TTC549 (cell line): Measurements from ENCODE around the gene CCN2.

Experiments
- FAIRE-seq: peaks from 2 replicates; lab custom pipeline; 2012; peaks lifted over from hg19 to GRCh38; lab: Jason Lieb, UNC

Gene CCN2, protein sequence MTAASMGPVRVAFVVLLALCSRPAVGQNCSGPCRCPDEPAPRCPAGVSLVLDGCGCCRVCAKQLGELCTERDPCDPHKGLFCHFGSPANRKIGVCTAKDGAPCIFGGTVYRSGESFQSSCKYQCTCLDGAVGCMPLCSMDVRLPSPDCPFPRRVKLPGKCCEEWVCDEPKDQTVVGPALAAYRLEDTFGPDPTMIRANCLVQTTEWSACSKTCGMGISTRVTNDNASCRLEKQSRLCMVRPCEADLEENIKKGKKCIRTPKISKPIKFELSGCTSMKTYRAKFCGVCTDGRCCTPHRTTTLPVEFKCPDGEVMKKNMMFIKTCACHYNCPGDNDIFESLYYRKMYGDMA

DNA sequence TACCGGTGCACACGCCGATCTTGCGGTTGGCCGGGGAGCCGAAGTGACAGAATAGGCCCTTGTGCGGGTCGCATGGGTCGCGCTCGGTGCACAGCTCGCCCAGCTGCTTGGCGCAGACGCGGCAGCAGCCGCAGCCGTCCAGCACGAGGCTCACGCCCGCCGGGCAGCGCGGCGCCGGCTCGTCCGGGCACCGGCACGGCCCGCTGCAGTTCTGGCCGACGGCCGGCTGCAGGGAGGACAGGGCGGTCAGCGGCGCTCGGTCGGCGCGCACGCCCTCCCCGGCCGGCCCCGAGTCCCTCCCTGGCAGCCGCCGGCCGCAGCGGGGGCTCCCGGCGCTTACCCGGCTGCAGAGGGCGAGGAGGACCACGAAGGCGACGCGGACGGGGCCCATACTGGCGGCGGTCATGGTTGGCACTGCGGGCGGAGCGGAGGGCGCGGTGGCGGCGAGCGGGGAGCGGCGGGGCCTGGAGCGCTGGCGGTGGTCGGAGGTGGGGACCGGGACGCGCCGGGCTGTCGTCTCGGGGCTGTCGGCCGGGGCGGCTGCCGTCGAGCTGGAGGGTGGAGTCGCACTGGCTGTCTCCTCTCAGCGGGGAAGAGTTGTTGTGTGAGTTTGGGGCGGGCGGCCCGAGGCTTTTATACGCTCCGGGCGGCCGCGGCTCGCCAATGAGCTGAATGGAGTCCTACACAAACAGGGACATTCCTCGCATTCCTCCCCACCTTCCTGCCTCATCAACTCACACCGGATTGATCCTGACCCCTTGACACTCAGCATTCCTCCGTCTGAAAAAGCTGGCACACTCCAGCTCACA is at the start of gene CCN2:
Gene CCN2, minus strand, starts transcription at position 606 of the 809 bp plus-strand sequence. Its CDS starts 200 bp downstream, at position 406.
- no peak for FAIRE-seq

DNA sequence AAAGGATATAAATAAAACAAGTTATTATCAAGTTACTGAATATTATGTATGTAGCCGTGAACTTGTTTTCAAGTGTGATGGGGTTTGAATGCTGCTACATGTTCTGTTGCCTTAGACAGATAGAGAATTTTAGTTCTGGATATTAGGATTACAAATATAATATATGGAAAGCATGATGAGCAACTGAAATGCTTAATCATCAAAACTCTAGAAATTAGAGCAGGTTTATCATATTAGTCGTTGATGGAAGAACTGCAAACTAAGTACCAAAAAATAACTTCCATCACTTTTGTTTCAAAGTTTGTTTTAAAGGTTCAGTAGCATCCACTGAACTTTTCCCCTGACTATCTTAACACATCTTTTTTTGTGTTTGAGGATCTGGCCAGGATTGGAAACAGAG is 49.1 kb upstream of the CCN2 start:
- no peak for FAIRE-seq

DNA sequence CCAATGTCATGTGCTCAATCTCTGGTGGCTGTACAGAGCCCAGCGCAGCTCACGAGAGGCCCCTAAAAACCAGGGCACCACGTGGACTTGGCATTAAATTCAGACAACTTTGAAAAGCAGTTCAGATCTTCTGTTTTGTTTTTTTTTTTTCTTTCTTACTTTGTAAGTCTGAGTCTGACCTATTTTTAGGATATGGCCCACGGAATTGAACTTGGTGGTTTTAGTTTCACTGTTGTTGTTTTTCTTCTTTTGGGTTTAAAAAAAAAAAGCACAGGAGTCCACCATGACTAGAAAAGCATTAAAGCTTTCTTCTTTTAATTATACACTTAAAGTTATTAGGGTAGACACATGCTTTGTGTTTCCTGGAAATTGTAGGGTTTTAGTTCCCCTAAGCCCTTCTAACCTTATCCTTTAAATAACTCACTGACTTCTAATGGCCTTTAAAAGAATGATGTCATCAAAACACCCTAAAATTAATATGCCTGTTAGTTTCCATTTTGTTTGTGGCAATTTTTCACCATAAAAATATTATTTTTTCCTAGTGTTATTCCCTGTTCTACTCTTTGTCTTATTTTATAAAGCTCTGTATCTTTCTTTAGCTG is 48.5 kb upstream of the CCN2 start:
- FAIRE-seq, result no peak

DNA sequence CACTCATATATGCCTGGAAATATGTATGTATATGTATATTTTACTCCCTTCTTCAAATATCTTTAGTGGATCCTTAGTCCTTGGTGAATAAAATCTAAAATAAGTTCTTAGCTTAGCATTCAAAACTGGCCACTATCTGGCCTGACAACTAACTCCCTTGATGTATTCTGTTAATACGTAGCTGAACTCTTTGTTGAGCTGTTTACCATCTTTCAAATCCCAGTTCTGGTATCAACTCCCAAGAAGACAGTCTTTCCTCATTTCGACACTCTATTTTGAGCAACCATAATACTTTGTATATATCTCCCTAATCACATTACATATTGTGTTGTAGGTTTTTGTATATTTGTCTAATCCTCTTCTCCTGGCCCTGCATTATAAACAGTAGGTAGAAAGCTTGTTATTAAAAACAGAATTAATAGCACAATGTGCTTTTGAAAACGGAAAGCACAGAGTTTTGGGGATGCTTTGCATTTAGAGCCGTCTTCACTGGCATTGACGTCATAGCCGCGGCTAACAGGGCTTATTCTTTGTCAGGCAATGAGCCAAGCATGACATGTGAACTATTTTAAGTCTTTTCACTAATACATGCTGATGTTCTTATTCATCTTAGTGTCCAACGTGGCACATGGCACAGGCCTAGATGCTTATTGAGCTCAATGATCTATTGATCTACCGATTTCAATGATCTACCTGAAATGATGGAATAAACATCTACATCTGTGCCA is 47.2 kb upstream of the CCN2 start:
- no peak for FAIRE-seq

DNA sequence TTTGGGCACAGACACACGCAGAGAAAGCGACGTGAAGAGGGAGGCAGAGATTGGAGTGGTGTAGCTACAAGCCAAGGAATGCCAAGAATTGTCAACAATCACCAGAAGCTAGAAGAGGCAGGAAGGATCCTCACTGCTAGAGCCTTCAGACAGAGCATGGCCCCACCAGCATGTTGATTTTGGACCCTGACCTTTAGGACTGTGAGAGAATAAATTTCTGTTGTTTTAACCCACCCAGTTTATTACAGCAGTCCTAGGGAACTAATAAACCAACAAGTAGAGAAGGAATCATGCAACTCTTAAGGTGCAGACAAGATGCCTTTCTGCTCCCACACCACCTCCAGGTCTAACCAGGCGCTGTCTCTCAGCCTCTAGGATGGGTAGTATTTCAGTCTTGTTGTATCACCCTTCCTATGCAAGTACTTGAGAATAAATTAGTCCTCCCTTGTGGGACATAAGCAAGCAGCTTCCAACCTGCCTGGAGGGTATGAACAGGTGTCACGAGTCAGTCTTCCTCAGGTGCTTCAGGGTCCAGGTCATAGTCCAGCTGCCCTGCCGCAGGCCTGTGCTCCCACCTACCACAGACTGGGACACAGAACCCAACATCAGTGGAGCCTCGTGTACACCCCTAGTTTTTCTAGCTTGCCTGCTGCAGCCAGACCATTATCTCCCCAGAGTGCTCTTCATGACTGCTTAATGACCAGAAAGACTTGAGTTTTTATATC is 46.4 kb upstream of the CCN2 start:
- FAIRE-seq, result no peak

DNA sequence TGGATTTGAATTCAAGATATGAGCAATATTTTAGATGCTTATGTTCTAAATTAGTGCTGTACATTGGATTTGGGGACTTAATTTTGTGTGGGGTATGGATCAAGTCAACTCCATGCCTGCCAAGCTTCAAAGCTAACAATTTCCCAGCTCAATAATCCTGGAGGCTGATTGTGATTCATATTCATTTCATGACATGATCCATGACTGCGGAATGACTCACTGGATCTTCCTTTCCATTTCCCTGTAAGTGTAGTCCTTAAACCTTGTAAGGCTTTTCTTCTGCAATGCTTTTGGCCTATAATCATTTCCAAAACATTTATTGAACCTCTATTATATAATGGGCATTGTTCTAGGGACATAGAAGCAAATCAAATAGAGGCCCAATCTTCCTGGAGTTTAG is 44.7 kb upstream of the CCN2 start:
- FAIRE-seq, result no peak

DNA sequence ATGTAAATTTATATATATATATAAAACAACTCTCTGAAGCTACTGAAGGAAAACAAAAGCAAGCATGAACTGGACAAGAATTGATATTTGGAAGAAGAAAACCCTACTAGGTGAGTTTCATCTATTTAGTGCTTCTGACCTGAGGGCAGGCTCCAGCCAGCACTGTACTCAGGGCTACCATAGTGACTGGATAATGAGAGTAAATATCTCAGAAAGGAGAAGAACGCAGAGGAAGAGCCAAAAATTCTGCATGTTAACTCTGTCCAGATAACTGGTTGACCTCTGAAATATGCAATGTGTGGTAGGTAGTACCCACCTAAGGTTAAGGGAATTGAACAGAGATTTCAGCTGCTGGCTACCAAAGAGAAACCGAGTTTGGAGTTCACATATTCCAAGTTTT is 41.4 kb upstream of the CCN2 start:
- no peak for FAIRE-seq

DNA sequence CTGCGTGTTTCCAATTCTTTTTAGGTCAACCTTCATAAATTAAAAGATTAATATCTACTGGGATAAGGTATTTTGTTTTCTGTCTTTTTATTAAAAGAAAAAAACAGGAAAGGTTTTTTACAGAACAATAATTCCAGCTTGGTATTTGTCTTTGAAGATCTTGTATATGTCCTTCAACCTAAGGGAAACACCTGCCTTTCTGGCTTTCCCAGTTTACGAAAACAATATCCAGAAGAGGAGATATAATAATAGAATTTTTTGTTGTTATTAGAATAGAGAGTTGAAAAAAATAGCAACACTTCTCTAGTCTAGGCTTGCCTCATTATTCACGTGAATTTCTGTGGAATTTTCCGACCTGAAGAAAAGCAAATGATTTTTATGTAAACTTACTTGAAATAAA is 37.9 kb upstream of the CCN2 start:
- FAIRE-seq, result no peak

DNA sequence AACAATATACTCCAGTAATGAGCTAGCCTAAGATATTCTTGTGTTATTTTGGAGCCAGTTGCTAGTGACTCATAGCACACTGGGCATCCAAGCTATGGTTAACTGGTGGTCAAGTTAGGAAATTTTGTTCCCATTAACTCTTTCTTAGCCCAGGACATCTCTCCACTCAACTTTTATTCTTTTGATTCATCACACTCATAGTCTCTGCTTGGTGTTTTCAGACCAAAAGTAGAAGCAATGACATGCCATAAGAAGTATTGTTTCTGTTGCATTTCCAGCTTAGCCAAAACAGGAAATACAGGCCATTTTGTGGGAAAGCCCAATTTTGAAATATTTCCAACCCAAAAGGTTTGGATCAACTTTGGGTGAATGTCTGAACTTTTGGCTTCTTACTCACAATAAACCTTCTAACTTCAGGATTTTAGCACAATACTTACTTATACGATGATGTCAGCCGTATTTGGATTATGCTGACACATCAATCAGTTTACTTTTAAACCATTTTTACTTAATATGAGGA is 31.6 kb upstream of the CCN2 start:
- no peak for FAIRE-seq

DNA sequence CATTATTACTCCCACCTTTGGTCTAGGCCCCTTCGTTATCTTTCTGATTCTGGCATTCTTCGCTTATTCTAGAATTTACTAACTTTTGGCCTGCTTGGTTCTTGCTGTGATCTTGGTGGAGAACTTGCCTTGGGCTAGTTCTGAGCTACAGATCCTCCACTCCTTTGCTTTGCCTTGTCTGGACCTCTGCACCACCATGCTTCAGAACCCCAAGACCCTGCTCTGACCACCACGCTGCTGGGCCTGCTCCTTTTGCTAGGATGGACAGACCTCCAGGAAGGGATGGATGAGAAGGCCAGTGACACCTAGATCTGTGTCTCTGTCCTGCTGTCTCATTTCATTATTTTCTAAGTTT is 30.4 kb upstream of the CCN2 start:
- FAIRE-seq, result no peak

DNA sequence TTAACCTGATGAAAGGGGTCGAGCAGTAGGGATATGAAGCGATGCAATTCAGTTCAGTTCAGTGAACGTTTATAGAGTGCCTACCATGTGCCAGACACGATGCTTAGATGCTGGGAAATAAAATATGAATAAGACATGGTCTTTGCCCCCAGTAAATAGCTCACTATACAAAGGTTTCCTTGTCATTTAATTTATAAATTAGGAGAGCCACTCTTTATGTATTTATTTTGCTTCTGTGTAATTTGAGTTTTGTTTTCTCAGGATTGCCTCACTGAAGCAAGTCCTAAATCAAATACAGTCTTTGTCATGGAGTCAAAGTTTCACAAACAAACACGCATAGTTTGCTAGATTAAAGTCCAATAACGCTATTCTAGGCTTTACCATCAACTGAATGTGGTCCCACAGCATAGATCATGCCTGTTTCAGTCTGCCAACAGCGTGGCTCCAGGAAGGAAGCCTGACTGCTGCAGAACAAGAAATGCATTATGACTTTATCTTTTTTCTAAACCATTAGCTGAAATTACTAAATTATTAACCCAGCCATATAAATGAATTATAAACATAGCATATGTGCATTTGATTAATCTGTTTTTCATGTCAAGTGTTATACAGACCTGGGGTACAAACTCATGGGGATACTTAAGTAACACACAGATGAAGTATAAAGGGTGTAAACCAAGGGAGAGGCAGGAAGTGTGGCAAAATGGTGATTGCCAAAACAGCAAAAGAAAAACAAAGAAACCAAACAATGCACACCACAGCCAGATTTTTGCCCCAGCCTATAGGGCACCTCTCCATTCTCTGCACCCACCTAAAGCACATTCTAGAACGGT is 29.8 kb upstream of the CCN2 start:
- FAIRE-seq, result no peak

DNA sequence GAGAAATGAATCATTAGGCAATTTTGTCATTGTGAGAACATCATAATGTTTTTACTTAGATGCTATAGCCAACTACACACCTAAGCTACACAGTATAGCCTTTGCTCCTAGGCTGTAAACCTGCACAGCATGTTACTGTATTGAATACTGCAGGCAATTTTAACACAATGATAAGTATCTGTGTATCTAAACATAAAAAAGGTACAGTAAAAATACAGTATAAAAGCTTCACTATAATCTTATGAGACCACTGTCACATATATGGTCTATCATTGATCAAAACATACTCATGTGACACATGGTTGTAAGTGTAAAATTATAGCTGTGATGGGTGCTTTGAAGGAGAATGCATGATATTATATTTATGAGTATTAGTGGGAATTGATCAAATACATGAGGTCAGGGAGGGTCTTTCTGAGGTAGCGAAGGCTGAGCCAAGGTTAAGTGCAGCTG is 29.2 kb upstream of the CCN2 start:
- no peak for FAIRE-seq

DNA sequence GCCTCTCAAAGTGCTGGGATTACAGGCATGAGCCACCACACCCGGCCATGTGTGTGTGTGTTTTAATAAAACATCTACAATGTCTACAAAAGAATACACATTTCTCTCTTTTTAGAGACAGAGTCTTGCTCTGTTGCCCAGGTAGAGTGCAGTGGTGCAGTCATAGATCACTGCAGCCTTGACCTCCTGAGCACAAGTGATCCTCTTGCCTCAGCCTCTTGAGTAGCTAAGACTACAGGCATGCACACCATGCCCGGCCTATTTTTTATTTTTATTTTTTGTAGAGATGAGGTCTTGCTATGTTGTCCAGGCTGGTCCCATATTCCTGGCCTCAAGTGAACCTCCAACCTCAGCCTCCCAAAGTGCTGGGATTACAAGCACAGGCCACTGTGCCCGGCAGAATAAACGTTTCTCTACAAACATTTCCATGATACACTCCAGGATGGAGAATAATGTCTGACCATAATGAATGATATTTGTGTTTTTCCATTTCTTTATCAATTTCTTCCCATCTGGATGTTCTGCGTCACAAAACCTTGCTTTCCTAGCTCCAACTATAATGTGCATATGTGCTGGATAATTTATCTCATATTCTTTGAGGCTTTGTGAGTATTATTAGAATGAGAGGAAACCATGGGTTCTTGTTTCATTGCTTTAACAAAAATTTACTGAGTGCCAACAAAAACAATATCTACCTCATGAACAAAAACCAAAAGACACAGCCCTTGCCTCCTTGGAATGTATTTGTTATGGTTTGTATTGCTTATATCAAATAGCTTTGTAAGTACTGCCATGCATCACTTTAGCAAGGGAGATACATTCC is 28.6 kb upstream of the CCN2 start:
- FAIRE-seq, result no peak

DNA sequence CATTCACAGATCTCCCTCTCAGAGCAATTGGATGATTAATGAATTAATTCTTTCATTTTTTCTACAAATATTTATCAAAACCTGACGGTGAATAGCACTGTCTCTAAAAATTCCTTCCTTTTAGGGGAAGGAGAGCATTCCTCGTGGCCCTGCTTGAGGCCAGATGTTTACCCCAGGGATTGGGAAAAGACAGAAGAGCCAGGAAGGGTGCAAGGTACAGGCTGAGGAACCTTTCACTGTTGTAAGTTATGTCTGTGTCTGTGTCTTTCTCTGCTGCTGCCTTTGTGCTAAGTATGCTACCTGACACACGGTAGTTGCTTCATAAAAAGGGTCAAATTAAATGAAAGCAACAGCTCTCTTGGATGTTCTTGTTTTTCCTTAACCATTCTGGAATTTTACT is 27.4 kb upstream of the CCN2 start:
- FAIRE-seq, result no peak

DNA sequence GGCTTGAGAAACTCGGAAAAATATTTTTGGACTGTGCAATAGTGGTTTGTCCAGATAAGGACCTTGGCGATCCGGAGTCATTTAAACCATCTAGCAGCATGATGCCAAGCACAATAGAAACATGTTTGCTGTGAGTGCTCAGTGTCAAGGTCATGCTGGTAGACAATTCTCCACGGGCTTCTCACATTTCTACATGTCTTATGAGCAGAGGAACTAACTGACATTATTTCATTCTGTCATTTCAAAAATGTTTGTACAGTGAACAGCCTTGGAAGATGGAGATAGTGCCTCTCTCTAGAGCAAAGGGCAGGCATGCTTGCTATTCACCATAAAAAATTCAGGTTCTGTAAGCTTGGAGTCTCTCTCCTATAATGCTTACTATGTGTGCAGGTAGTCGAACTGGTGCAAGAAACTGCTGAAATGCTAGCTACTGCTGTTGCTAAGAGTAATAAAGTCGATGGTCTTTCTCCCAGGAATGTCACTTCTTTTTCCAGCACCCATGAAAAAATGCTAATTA is 25.4 kb upstream of the CCN2 start:
- FAIRE-seq, result no peak

DNA sequence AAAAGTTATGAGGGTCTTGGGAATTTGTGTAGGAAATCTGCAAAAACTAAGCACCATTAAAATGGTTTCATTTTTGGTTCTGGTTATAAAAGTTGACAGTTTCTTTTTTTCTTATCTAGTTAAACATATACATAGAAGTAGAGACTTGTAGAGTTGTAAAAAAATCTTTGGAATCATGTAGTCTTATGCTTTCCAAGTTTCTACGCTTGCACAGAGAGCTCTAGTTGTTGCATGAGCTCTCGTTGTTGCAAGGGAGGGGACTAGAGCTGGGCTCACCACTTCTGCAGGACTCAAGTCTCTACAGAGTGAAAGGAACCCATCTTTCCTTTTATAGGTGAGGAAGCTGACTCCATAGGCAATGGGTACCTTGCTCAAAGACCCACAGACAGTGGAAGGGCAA is 21.6 kb upstream of the CCN2 start:
- no peak for FAIRE-seq

DNA sequence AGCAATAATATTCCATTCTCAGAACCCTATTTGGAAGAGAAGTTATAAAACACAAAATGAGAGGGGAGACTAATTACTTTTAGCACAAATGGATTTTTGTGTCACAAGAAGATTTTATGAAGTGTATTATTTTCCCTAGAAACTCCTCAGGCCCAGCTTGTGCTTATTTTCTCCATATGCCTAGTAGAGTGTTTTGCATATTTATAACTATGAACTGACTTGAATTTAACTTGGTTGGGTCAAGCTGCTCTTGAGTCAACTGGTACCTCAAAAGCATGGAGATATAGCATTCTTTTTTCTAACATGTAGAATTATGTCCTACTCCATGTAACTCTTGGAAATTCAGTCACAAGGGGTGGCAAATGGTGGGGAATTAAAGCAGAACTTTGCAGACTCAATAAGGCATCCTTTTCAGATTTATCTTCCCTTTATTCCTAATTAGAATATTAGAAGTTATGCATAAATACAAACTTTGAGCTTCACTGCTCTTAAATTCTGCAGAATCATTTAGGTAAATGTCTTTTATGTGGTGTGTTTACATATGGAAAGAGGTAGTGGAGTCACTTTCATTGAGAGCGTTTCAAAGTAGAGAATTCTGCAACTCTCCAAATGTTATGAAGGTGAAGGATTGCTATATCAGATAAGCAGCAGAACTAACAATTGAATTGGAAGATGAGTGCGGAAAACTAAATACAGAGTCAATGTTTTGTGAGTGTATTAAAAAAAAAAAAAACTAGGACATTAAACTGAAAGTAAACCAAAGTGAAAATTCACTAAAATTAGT is 19.1 kb upstream of the CCN2 start:
- no peak for FAIRE-seq

DNA sequence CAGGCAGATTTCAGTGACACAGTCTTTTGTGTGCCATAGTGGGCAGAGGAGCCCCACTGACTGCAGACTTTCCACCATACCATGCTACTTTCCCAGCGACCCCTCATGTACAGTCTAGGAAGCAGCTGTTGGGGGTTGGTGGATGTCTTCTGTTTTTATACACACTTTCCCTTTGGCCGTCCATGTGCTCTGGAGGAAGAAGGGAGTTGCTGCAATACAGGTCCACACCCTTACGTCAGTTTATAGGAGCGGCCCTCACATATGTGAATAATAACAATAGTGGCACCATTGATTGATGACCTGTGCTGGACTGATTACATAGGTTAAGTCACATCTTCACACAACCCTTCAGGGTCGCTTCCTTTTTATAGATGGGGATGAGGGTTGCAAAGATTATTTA is 17.5 kb upstream of the CCN2 start:
- FAIRE-seq, result no peak

DNA sequence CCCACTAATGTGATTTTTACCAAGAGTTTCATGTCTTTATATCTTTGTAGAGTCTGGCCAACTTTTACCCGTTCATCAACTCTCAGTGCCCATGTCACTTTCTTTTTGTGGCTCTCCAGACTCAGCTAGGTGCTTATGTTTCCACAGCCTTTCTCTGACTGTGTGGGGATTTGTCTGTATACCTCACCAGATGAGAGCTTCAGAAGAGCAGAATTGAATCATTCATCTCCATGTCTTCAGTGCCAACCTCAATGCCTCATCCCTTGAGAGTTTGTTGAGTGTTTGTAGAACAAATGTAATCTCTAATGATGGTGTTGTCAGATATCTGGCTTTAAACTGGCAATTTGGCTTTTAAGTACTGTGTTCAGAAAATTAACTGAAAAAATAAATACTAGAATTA is 16.8 kb upstream of the CCN2 start:
- no peak for FAIRE-seq
